GM18870 (cell line): ENCODE measurements around the gene CST2.
"Not testable (repeated sequence)": the region's sequence is repeated elsewhere in the genome, so short reads cannot be mapped to it uniquely, and the experiment has no call there.

Experiments used
- ATAC-seq: cut with Tn5 transposase; IDR thresholded peaks from one replicate; pipeline ENCODE4 v1.9.1; 2021; ENCODE audit warnings: moderate library complexity; ENCODE audit not compliant: unreplicated experiment

CST2 gene

GRCh38 chr20:23826541-23827021, at the start of gene CST2:
Gene CST2, minus strand, starts transcription at chr20:23826729. Its CDS starts 69 bp downstream, at chr20:23826660.
- ATAC-seq: no peak

- ATAC-seq: no peak
These were observed 49.2 kb upstream of the CST2 start for GRCh38 chr20:23875606-23876237.

- no peak for ATAC-seq
These were observed 48.2 kb upstream of the CST2 start for GRCh38 chr20:23874747-23875146.

- ATAC-seq: no peak
These were observed 47.0 kb upstream of the CST2 start for GRCh38 chr20:23873370-23874015.

GRCh38 chr20:23872065-23872464, 45.5 kb upstream of the CST2 start:
- ATAC-seq: no peak

GRCh38 chr20:23870461-23870860, 43.9 kb upstream of the CST2 start:
- ATAC-seq: no peak

- no peak for ATAC-seq
These were observed 43.0 kb upstream of the CST2 start for GRCh38 chr20:23869520-23869919.

GRCh38 chr20:23868321-23868720, 41.8 kb upstream of the CST2 start:
- no peak for ATAC-seq

- no peak for ATAC-seq
These were observed 40.7 kb upstream of the CST2 start for GRCh38 chr20:23867152-23867776.

- ATAC-seq: not testable (repeated sequence)
These were observed 34.2 kb upstream of the CST2 start for GRCh38 chr20:23860771-23861170.

GRCh38 chr20:23857962-23858595, 31.6 kb upstream of the CST2 start:
- no peak for ATAC-seq

GRCh38 chr20:23856736-23857135, 30.2 kb upstream of the CST2 start:
- no peak for ATAC-seq

GRCh38 chr20:23856226-23856625, 29.7 kb upstream of the CST2 start:
- no peak for ATAC-seq

GRCh38 chr20:23841693-23842092, 15.2 kb upstream of the CST2 start:
- no peak for ATAC-seq

- ATAC-seq: no peak
These were observed 9.2 kb upstream of the CST2 start for GRCh38 chr20:23835716-23836115.

GRCh38 chr20:23832775-23833513, 6.4 kb upstream of the CST2 start:
- ATAC-seq: no peak

GRCh38 chr20:23831961-23832360, 5.4 kb upstream of the CST2 start:
- not testable (repeated sequence) for ATAC-seq

GRCh38 chr20:23823621-23824324, 2.8 kb downstream of the CST2 start:
- ATAC-seq: no peak

- ATAC-seq: no peak
These were observed 3.4 kb downstream of the CST2 start for GRCh38 chr20:23823111-23823510.

- no peak for ATAC-seq
These were observed 6.0 kb downstream of the CST2 start for GRCh38 chr20:23820493-23820892.
